Subcutaneous abdominal adipose tissue (tissue), 5 donors: ENCODE results near the gene SLC7A4.

ENCODE experiments used
- H3K27ac ChIP-seq: one replicate; pipeline ENCODE4 v1.7.0; 2013; ENCODE audit warnings: low read depth, mild to moderate bottlenecking, inconsistent platforms, low read length, moderate library complexity
- H3K27me3 ChIP-seq, 5 donors: one replicate each; pipeline ENCODE4 v1.7.0; 2013; ENCODE audit warnings: low read length in 5 of 5, inconsistent platforms in 1 of 5; ENCODE audit not compliant: control insufficient read depth in 5 of 5, insufficient read depth in 4 of 5
- H3K36me3 ChIP-seq, 5 donors: one replicate each; pipeline ENCODE4 v1.7.0; 2013; ENCODE audit warnings: low read length in 5 of 5; ENCODE audit not compliant: control insufficient read depth in 5 of 5, insufficient read depth in 5 of 5
- H3K4me1 ChIP-seq, 5 donors: one replicate each; pipeline ENCODE4 v1.7.0; 2013; ENCODE audit warnings: low read length in 5 of 5, mild to moderate bottlenecking in 3 of 5, moderate library complexity in 1 of 5; ENCODE audit not compliant: control insufficient read depth in 5 of 5, insufficient read depth in 5 of 5
- H3K4me3 ChIP-seq, 5 donors: one replicate each; pipeline ENCODE4 v1.7.0; 2013; ENCODE audit warnings: low read length in 5 of 5, low read depth in 1 of 5
- H3K9ac ChIP-seq, 5 donors: one replicate each; pipeline ENCODE4 v1.7.0; 2013; ENCODE audit warnings: low read length in 5 of 5, mild to moderate bottlenecking in 4 of 5, moderate library complexity in 3 of 5
- H3K9me3 ChIP-seq, 5 donors: one replicate each; pipeline ENCODE4 v1.7.0; 2013; ENCODE audit warnings: low read length in 5 of 5; ENCODE audit not compliant: control insufficient read depth in 5 of 5
- donor health status: healthy.
- donor health status: healthy.
- donor health status: healthy.
- donor health status: healthy.
- donor health status: healthy.

SLC7A4 gene

GRCh38 chr22:20997536-20998257 is 34.7 kb downstream of the SLC7A4 start:
- Histone ChIP-seq H3K27ac (no peak overlapping the region), H3K27me3 (no peaks in the 10 kb centered on the region), H3K4me1 (peaks cover 7 to 28% (median 22%) of the 10 kb centered on the region in 5 donors), H3K9me3 (no peaks in the 10 kb centered on the region), H3K36me3 (peaks cover 0 to 74% (median 69%) of the 10 kb centered on the region in 5 donors), H3K9ac (no peak overlapping the region), H3K4me3 (no peak overlapping the region)

GRCh38 chr22:20996598-20997535 is 35.5 kb downstream of the SLC7A4 start:
- Histone ChIP-seq H3K4me1 (peaks cover 7 to 23% (median 21%) of the 10 kb centered on the region in 5 donors), H3K27ac (no peak overlapping the region), H3K36me3 (peaks cover 0 to 83% (median 77%) of the 10 kb centered on the region in 5 donors), H3K27me3 (no peaks in the 10 kb centered on the region), H3K9me3 (no peaks in the 10 kb centered on the region), H3K9ac (no peak overlapping the region), H3K4me3 (no peak overlapping the region)

GRCh38 chr22:20996031-20996410 is 36.3 kb downstream of the SLC7A4 start:
- Histone ChIP-seq H3K27ac (no peak overlapping the region), H3K4me1 (peaks cover 6 to 17% (median 15%) of the 10 kb centered on the region in 5 donors), H3K4me3 (no peak overlapping the region), H3K9ac (no peak overlapping the region), H3K9me3 (no peaks in the 10 kb centered on the region), H3K36me3 (peaks cover 0 to 91% (median 85%) of the 10 kb centered on the region in 5 donors), H3K27me3 (no peaks in the 10 kb centered on the region)

GRCh38 chr22:20995329-20996030 is 36.9 kb downstream of the SLC7A4 start:
- no peak overlapping the region for H3K4me3 ChIP-seq
- no peaks in the 10 kb centered on the region for H3K27me3 ChIP-seq
- H3K4me1 ChIP-seq, result peaks cover under 1 to 12% (median 10%) of the 10 kb centered on the region in 5 donors
- H3K27ac ChIP-seq, result no peak overlapping the region
- peaks cover 0 to 97% (median 91%) of the 10 kb centered on the region in 5 donors for H3K36me3 ChIP-seq
- no peaks in the 10 kb centered on the region for H3K9me3 ChIP-seq
- H3K9ac ChIP-seq, result no peak overlapping the region

- Histone ChIP-seq H3K36me3 (peaks cover 0 to 96% (median 86%) of the 10 kb centered on the region in 5 donors), H3K9me3 (no peaks in the 10 kb centered on the region)
These were observed 37.5 kb downstream of the SLC7A4 start for GRCh38 chr22:20994902-20995241.

GRCh38 chr22:20994128-20994901 is 38.0 kb downstream of the SLC7A4 start:
- Histone ChIP-seq H3K27me3 (no peaks in the 10 kb centered on the region), H3K4me3 (no peak overlapping the region), H3K9me3 (no peaks in the 10 kb centered on the region), H3K27ac (no peak overlapping the region), H3K4me1 (peaks cover 0 to under 1% (median 0%) of the 10 kb centered on the region in 5 donors), H3K36me3 (peaks cover 0 to 91% (median 83%) of the 10 kb centered on the region in 5 donors), H3K9ac (no peak overlapping the region)

More at GRCh38 chr22:20994902-20995241, 37.5 kb downstream of the SLC7A4 start:
- Histone ChIP-seq H3K27ac (no peak overlapping the region), H3K4me3 (no peak overlapping the region), H3K27me3 (no peaks in the 10 kb centered on the region), H3K9ac (no peak overlapping the region), H3K4me1 (peaks cover 0 to 6% (median 4%) of the 10 kb centered on the region in 5 donors)

- Histone ChIP-seq H3K9me3 (no peaks in the 10 kb centered on the region), H3K36me3 (peaks cover 0 to 90% (median 84%) of the 10 kb centered on the region in 5 donors), H3K27ac (no peak overlapping the region), H3K4me3 (no peak overlapping the region), H3K4me1 (no peaks in the 10 kb centered on the region), H3K9ac (no peak overlapping the region), H3K27me3 (no peaks in the 10 kb centered on the region)
These were observed 38.8 kb downstream of the SLC7A4 start for GRCh38 chr22:20993304-20994127.

GRCh38 chr22:20992456-20993303 is 39.7 kb downstream of the SLC7A4 start:
- Histone ChIP-seq H3K27ac (no peak overlapping the region), H3K4me3 (no peak overlapping the region), H3K27me3 (no peaks in the 10 kb centered on the region), H3K9me3 (no peaks in the 10 kb centered on the region), H3K9ac (no peak overlapping the region), H3K4me1 (no peaks in the 10 kb centered on the region), H3K36me3 (peaks cover 0 to 93% (median 86%) of the 10 kb centered on the region in 5 donors)
